Kidney (tissue), 14 donors: ENCODE measurements around the gene EDEM3. TPM values are rescaled to one million over a fixed set of nuclear protein-coding genes. Genes with fewer than 3 reads are reported as not detected.

Experiments used
- DNase-seq, 5 donors: peaks; one replicate each; pipeline ENCODE4 v3.0.0-alpha.2; 2013 to 2020
- FAIRE-seq: peaks from 2 replicates; lab custom pipeline; 2012; peaks lifted over from hg19 to GRCh38; lab: Jason Lieb, UNC
- H3K27ac ChIP-seq, 2 donors: one replicate each; pipeline ENCODE4 v1.7.0; 2013; ENCODE audit warnings: low read depth in 2 of 2, low read length in 2 of 2, inconsistent platforms in 1 of 2
- H3K27me3 ChIP-seq: one replicate; pipeline ENCODE4 v1.7.1; 2013; ENCODE audit warnings: low read length, inconsistent platforms; ENCODE audit not compliant: control insufficient read depth, insufficient read depth
- H3K36me3 ChIP-seq, 3 donors: one replicate each; pipeline versions ENCODE4 v1.7.0 to v1.7.1; 2013; ENCODE audit warnings: low read length in 3 of 3, control low read depth in 1 of 3, inconsistent platforms in 1 of 3; ENCODE audit not compliant: insufficient read depth in 3 of 3, control insufficient read depth in 2 of 3
- H3K4me1 ChIP-seq, 3 donors: one replicate each; pipeline versions ENCODE4 v1.7.0 to v1.7.1; 2013; ENCODE audit warnings: low read length in 3 of 3, inconsistent platforms in 1 of 3, low read depth in 1 of 3; ENCODE audit not compliant: control insufficient read depth in 2 of 3, insufficient read depth in 2 of 3
- H3K4me3 ChIP-seq, 3 donors: one replicate each; pipeline versions ENCODE4 v1.7.0 to v1.8.1; 2013; ENCODE audit warnings: low read length in 3 of 3, control low read depth in 1 of 3, inconsistent platforms in 1 of 3
- H3K9ac ChIP-seq, 3 donors: one replicate each; pipeline versions ENCODE4 v1.7.0 to v1.7.1; 2013; ENCODE audit warnings: low read length in 3 of 3, control low read depth in 1 of 3, inconsistent platforms in 1 of 3
- H3K9me3 ChIP-seq, 3 donors: one replicate each; pipeline versions ENCODE4 v1.7.0 to v1.7.1; 2013; ENCODE audit warnings: low read length in 3 of 3, control low read depth in 1 of 3, inconsistent platforms in 1 of 3; ENCODE audit not compliant: control insufficient read depth in 2 of 3, insufficient read depth in 1 of 3
- CTCF ChIP-seq: IDR thresholded peaks from 3 replicates; pipeline ENCODE4 v1.5.1; 2012; ENCODE audit warnings: mild to moderate bottlenecking, moderate library complexity, borderline replicate concordance; ENCODE audit not compliant: insufficient read depth; ENCODE audit errors: extremely low read depth
- intact Hi-C: fragments of 100-400 bp; cut with DNase I; formaldehyde crosslinking; loops from one replicate; pipeline ENCODE4 v1.11.1; 2022
- polyA plus RNA-seq: library from polyadenylated mRNA; stranded (reverse); fragments of 350-450 nt; fragmentation: Illumina TruSeq; extraction: RNeasy Lipid Tissue Mini Kit (QIAGEN cat#74804); gene quantifications from one replicate; pipeline ENCODE4 v1.2.3, GENCODE V29; 2014; ENCODE audit warnings: low read depth, low replicate concordance; ENCODE audit not compliant: insufficient read depth
- total RNA-seq: library from RNA; stranded (reverse); fragmentation: NEBNext Ultra II Directional; extraction: Animal tissue kit (Norgen Biotek cat#: 25700); gene quantifications from one replicate; pipeline ENCODE4 v1.2.1, GENCODE V29; 2021
- donor health status: control.
- donor health status: control.
- donor health status: control.
- donor health status: control.
- donor health status: control.
- donor health status: DM: yes; HTN: yes; CAD: no.
- donor health status: Normal renal cell carcinoma (clear cell type).

Gene EDEM3
- total and polyA plus RNA-seq, 2 donors from 2014 or later, result 9.1 to 31.7 TPM

- Histone ChIP-seq H3K36me3 (no peaks in the 10 kb centered on the region), H3K4me3 (peak overlapping the region in 2 of 3 donors; percentile 27 to 50), H3K4me1 (peaks cover 0 to 2% (median 0%) of the 10 kb centered on the region in 3 donors), H3K9ac (no peak overlapping the region), H3K27ac (no peak overlapping the region), H3K27me3 (no peaks in the 10 kb centered on the region), H3K9me3 (no peaks in the 10 kb centered on the region)
- peak; percentile 83 to 90 (median 85) for DNase-seq
- intact Hi-C loops, result loop anchor here (10.0 kb wide), 1 partner anchor 589 kb away; no protein-coding TSS in a partner anchor
- TF ChIP-seq CTCF, result peak; percentile 82
- FAIRE-seq, result no peak
Measured at GRCh38 chr1:184664042-184664660, 90.5 kb downstream of the EDEM3 start.

GRCh38 chr1:184661801-184662200, 92.9 kb downstream of the EDEM3 start:
- intact Hi-C loops, result loop anchor here (10.0 kb wide), 1 partner anchor 587 kb away; no protein-coding TSS in a partner anchor
- FAIRE-seq (no peak), DNase-seq (no peak)
- H3K9ac ChIP-seq, result no peak overlapping the region
- no peaks in the 10 kb centered on the region for H3K9me3 ChIP-seq
- peaks cover 0 to 2% (median 0%) of the 10 kb centered on the region in 3 donors for H3K4me1 ChIP-seq
- no peak overlapping the region for H3K4me3 ChIP-seq
- H3K27me3 ChIP-seq, result no peaks in the 10 kb centered on the region
- no peaks in the 10 kb centered on the region for H3K36me3 ChIP-seq
- TF ChIP-seq CTCF, result no peak
- no peak overlapping the region for H3K27ac ChIP-seq

DNA sequence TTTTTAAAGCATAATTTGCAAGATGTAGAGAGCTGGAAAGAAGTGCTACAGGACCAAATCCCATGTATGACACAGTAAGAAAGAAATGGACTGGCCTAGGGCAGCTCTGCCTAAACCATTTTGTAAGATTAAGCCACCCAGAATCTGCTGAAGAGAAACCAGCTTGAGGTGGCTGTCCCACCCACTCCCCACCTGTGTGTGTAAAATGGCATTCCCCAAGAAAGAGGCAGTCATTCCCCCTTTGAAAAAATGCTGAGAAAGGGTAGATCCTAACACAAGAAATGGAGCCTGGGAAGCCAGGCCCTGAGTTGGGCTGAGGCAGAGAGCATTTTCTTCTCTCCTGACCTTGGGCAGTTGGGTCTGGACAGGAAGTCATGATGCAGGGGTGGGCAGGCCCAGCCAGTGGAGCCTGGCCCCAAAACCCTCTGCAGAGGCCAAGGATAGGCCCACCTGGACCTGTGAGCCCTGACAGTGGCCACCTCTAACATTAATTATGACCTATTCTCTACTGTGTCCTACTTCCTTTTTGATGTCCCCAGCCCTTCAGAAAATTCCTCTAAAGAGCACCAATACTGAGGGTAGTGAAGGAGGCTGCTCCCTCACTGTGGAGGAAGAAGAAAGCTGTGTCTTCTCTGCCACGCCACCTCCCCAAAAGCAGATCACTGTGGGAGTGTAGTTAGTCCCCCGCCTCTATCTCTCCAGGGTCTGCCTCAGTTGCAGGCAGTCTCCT, 94.0 kb downstream of the EDEM3 start:
- Histone ChIP-seq H3K27ac (no peak overlapping the region), H3K4me1 (peaks cover 0 to 2% (median 0%) of the 10 kb centered on the region in 3 donors)
- FAIRE-seq, result no peak

More for the DNA sequence above, 94.0 kb downstream of the EDEM3 start:
- Histone ChIP-seq H3K27me3 (no peaks in the 10 kb centered on the region), H3K36me3 (no peaks in the 10 kb centered on the region), H3K9me3 (no peaks in the 10 kb centered on the region), H3K9ac (no peak overlapping the region), H3K4me3 (no peak overlapping the region)
- TF ChIP-seq CTCF, result no peak
- no peak for DNase-seq
- intact Hi-C loops, result loop anchor here (10.0 kb wide), 1 partner anchor 586 kb away; no protein-coding TSS in a partner anchor
